NOMO-1 treated with DMSO at 0.1 percent for 48 hours (cell line): ENCODE data around the gene TMPRSS12.
"Not testable (repeated sequence)": the region's sequence is repeated elsewhere in the genome, so short reads cannot be mapped to it uniquely, and the experiment has no call there.

Experiments used
- DNase-seq: peaks from one replicate; lab custom pipeline; 2025; ENCODE audit not compliant: unreplicated experiment; lab: John Stamatoyannopoulos, UW

Gene TMPRSS12

GRCh38 chr12:50842637-50843493, at the start of gene TMPRSS12:
TMPRSS12 (plus strand) TSS chr12:50842926; CDS start chr12:50842965, 39 bp downstream.
- DNase-seq: no peak

GRCh38 chr12:50799908-50800307, 42.8 kb upstream of the TMPRSS12 start:
- no peak for DNase-seq

GRCh38 chr12:50803230-50803875, 39.4 kb upstream of the TMPRSS12 start:
- DNase-seq: no peak

- DNase-seq: no peak
These were observed 36.5 kb upstream of the TMPRSS12 start for GRCh38 chr12:50806176-50806575.

- DNase-seq: not testable (repeated sequence)
These were observed 33.6 kb upstream of the TMPRSS12 start for GRCh38 chr12:50809131-50809530.

- not testable (repeated sequence) for DNase-seq
These were observed 27.8 kb upstream of the TMPRSS12 start for GRCh38 chr12:50814921-50815320.

- no peak for DNase-seq
These were observed 22.5 kb upstream of the TMPRSS12 start for GRCh38 chr12:50820177-50820576.

GRCh38 chr12:50822082-50822481, 20.6 kb upstream of the TMPRSS12 start:
- no peak for DNase-seq

GRCh38 chr12:50823724-50824123, 19.0 kb upstream of the TMPRSS12 start:
- not testable (repeated sequence) for DNase-seq

GRCh38 chr12:50824914-50825313, 17.8 kb upstream of the TMPRSS12 start:
- no peak for DNase-seq

GRCh38 chr12:50825372-50825838, 17.3 kb upstream of the TMPRSS12 start:
- peak; percentile 78 for DNase-seq

- no peak for DNase-seq
These were observed 14.6 kb upstream of the TMPRSS12 start for GRCh38 chr12:50828121-50828520.

- DNase-seq: no peak
These were observed 13.8 kb upstream of the TMPRSS12 start for GRCh38 chr12:50828886-50829285.

GRCh38 chr12:50833801-50834200, 8.9 kb upstream of the TMPRSS12 start:
- DNase-seq: not testable (repeated sequence)

- DNase-seq: no peak
These were observed 3.7 kb upstream of the TMPRSS12 start for GRCh38 chr12:50839042-50839441.

GRCh38 chr12:50840809-50841487, 1.8 kb upstream of the TMPRSS12 start:
- no peak for DNase-seq

GRCh38 chr12:50841716-50842531, 802 bp upstream of the TMPRSS12 start:
- DNase-seq: no peak

- DNase-seq: no peak
These were observed 2.4 kb downstream of the TMPRSS12 start for GRCh38 chr12:50845021-50845647.

- no peak for DNase-seq
These were observed 6.2 kb downstream of the TMPRSS12 start for GRCh38 chr12:50848963-50849362.

- not testable (repeated sequence) for DNase-seq
These were observed 12.5 kb downstream of the TMPRSS12 start for GRCh38 chr12:50855218-50855617.
